Hematopoietic multipotent progenitor cell (in vitro differentiated cells): ENCODE data around the gene HLA-G. TPM values are rescaled to one million over a fixed set of nuclear protein-coding genes. Genes with fewer than 3 reads are reported as not detected.
"Not testable (repeated sequence)": the region's sequence is repeated elsewhere in the genome, so short reads cannot be mapped to it uniquely, and the experiment has no call there.

Source experiments
- DNase-seq, 3 donors: peaks; one replicate each; pipeline ENCODE4 v3.0.0-alpha.2; 2011 to 2015; ENCODE audit warnings: low read depth in 2 of 3, low spot score in 2 of 3
- total RNA-seq: library from RNA; depleted of rRNA; stranded (reverse); fragments of >200 nt; gene quantifications from one replicate; pipeline ENCODE4 v1.2.3, GENCODE V29; 2012

Gene HLA-G
- total RNA-seq = not detected

GRCh38 chr6:29827579-29828470, at the start of gene HLA-G:
Gene HLA-G (plus strand): TSS chr6:29827825. CDS start chr6:29827845, 20 bp downstream.
- DNase-seq = no peak

- not testable (repeated sequence) for DNase-seq
Observed at GRCh38 chr6:29780019-29780698, 47.5 kb upstream of the HLA-G start.

- no peak for DNase-seq
Observed at GRCh38 chr6:29789176-29789575, 38.4 kb upstream of the HLA-G start.

- no peak for DNase-seq
Observed at GRCh38 chr6:29790626-29791025, 37.0 kb upstream of the HLA-G start.

- no peak for DNase-seq
Observed at GRCh38 chr6:29791162-29791561, 36.5 kb upstream of the HLA-G start.

- no peak for DNase-seq
Observed at GRCh38 chr6:29791786-29792122, 35.9 kb upstream of the HLA-G start.

GRCh38 chr6:29792123-29793035, 35.2 kb upstream of the HLA-G start:
- peak; percentile 44 to 66 (median 60) for DNase-seq

GRCh38 chr6:29793036-29793356, 34.6 kb upstream of the HLA-G start:
- DNase-seq = no peak

GRCh38 chr6:29793796-29794195, 33.8 kb upstream of the HLA-G start:
- DNase-seq = no peak

- DNase-seq = no peak
Observed at GRCh38 chr6:29796026-29796425, 31.6 kb upstream of the HLA-G start.

GRCh38 chr6:29797135-29797534, 30.5 kb upstream of the HLA-G start:
- no peak for DNase-seq

- no peak for DNase-seq
Observed at GRCh38 chr6:29797966-29798365, 29.7 kb upstream of the HLA-G start.

- no peak for DNase-seq
Observed at GRCh38 chr6:29800254-29800653, 27.4 kb upstream of the HLA-G start.

- DNase-seq = no peak
Observed at GRCh38 chr6:29806387-29806786, 21.2 kb upstream of the HLA-G start.

- DNase-seq = no peak
Observed at GRCh38 chr6:29809249-29809648, 18.4 kb upstream of the HLA-G start.

GRCh38 chr6:29810371-29810770, 17.3 kb upstream of the HLA-G start:
- DNase-seq = no peak

GRCh38 chr6:29811377-29811776, 16.2 kb upstream of the HLA-G start:
- no peak for DNase-seq

GRCh38 chr6:29813066-29813465, 14.6 kb upstream of the HLA-G start:
- no peak for DNase-seq

GRCh38 chr6:29813809-29814208, 13.8 kb upstream of the HLA-G start:
- no peak for DNase-seq

GRCh38 chr6:29814379-29815117, 13.1 kb upstream of the HLA-G start:
- DNase-seq = no peak
